Psoas muscle (tissue), 8 donors: Measurements from ENCODE around the gene ZFAND6. TPM values are rescaled to one million over a fixed set of nuclear protein-coding genes. Genes with fewer than 3 reads are reported as not detected.

Experiments
- ATAC-seq, 4 donors: fragments of 200-7000 bp; cut with Tn5 transposase; one replicate each; pipeline ENCODE4 v1.9.1; 2020; ENCODE audit warnings: moderate library complexity in 3 of 4, mild to moderate bottlenecking in 2 of 4
- DNase-seq, 2 donors: peaks; one replicate each; pipeline ENCODE4 v3.0.0-alpha.2; 2020
- H3K27ac ChIP-seq: fragments of 200-600 bp; one replicate; pipeline ENCODE4 v1.8.0; 2022
- H3K27me3 ChIP-seq, 3 donors: fragments of 200-600 bp in 1 of 3; one replicate each; pipeline versions ENCODE4 v1.6.1 to v1.8.0; 2013 to 2022; ENCODE audit warnings: low read length in 2 of 3, mild to moderate bottlenecking in 2 of 3, moderate library complexity in 1 of 3; ENCODE audit not compliant: insufficient read depth in 3 of 3
- H3K36me3 ChIP-seq, 2 donors: fragments of 200-600 bp in 1 of 2; one replicate each; pipeline versions ENCODE4 v1.6.1 to v1.8.0; 2013 to 2022; ENCODE audit warnings: low read depth in 1 of 2, mild to moderate bottlenecking in 1 of 2, moderate library complexity in 1 of 2; ENCODE audit not compliant: insufficient read depth in 1 of 2
- H3K4me1 ChIP-seq: fragments of 200-600 bp; one replicate; pipeline ENCODE4 v1.8.0; 2022
- H3K4me3 ChIP-seq: fragments of 200-600 bp; one replicate; pipeline ENCODE4 v1.8.0; 2022; ENCODE audit warnings: mild to moderate bottlenecking
- H3K9me3 ChIP-seq: fragments of 200-600 bp; one replicate; pipeline ENCODE4 v1.8.0; 2022
- CTCF ChIP-seq: fragments of 200-600 bp; IDR thresholded peaks from one replicate; pipeline ENCODE4 v1.8.0; 2022; ENCODE audit warnings: antibody characterized with exemption
- WGBS, 3 donors: extraction: QIAGEN DNeasy Blood & Tissue Kit; methylation state at CpG; one replicate each; pipeline versions ENCODE4 v1.1.6 to v1.1.7; 2013; 5-methylcytosine and 5-hydroxymethylcytosine counted together
- intact Hi-C, 2 donors: fragments of 100-400 bp; cut with DNase I; formaldehyde crosslinking; loops; one replicate each; pipeline versions ENCODE4 v1.11.0 to v1.14.2; 2022
- polyA plus RNA-seq, 3 donors: library from polyadenylated mRNA; stranded (reverse); fragments of 200-250 nt; gene quantifications; one replicate each; pipeline ENCODE4 v1.2.3, GENCODE V29; 2013
- total RNA-seq, 4 donors: library from RNA; stranded (reverse); fragmentation: NEBNext Ultra II Directional in 2 of 4; extraction: Animal tissue kit (Norgen Biotek cat#: 25700) in 2 of 4; gene quantifications; one replicate each; pipeline versions ENCODE4 v1.2.1 to v1.2.4, GENCODE V29; 2021 to 2023
- donor health status: healthy with polysubstance abuse.
- donor health status: DM: no; HTN: no; CAD: no; lungs with moderate emphysema.
- donor health status: Bipolar disorder and iron deficiency.
- donor health status: healthy.
- donor health status: DM: yes; HTN: yes; CAD: no.
- donor health status: DM: no; HTN: no; CAD: no.
- donor health status: DM: no; HTN: no; CAD: no.
- donor health status: DM: yes; HTN: yes; CAD: no.

Gene ZFAND6
- total and polyA plus RNA-seq, 7 donors, result 66.3 to 125 (median 78.8) TPM

GRCh38 chr15:80169768-80170357, 110.4 kb downstream of the ZFAND6 start:
- H3K4me3 ChIP-seq, result no peak overlapping the region
- DNase-seq (no peak), ATAC-seq (no peak)
- H3K27ac ChIP-seq, result no peak overlapping the region
- WGBS, 3 donors, result 94 to 97% (median 96%) methylated on average over 12 of the region's 12 CpGs
- TF ChIP-seq CTCF, result no peak
- intact Hi-C loops, result loop anchor here in 1 of 2 donors (10.0 kb wide), 2 partner anchors 275 to 785 kb away; partner anchors contain the start of gene MTHFS
- peaks cover 0 to 22% of the 10 kb centered on the region in 2 donors for H3K36me3 ChIP-seq
- peaks cover 11% of the 10 kb centered on the region for H3K4me1 ChIP-seq
- H3K9me3 ChIP-seq, result no peaks in the 10 kb centered on the region
- no peaks in the 10 kb centered on the region for H3K27me3 ChIP-seq

GRCh38 chr15:80170596-80170995, 111.1 kb downstream of the ZFAND6 start:
- Histone ChIP-seq H3K9me3 (no peaks in the 10 kb centered on the region), H3K36me3 (peaks cover 0 to 18% of the 10 kb centered on the region in 2 donors), H3K4me1 (peaks cover 15% of the 10 kb centered on the region), H3K27me3 (no peaks in the 10 kb centered on the region), H3K27ac (no peak overlapping the region), H3K4me3 (no peak overlapping the region)
- intact Hi-C loops, result loop anchor here in 1 of 2 donors (10.0 kb wide), 2 partner anchors 276 to 786 kb away; partner anchors contain the start of gene MTHFS
- ATAC-seq (no peak), DNase-seq (no peak)
- 87 to 98% (median 91%) methylated on average over 2 of the region's 2 CpGs for WGBS, 3 donors
- no peak for TF ChIP-seq CTCF

GRCh38 chr15:80171787-80172186, 112.3 kb downstream of the ZFAND6 start:
- H3K27ac ChIP-seq, result no peak overlapping the region
- TF ChIP-seq CTCF, result no peak
- H3K36me3 ChIP-seq, result peaks cover 0 to 18% of the 10 kb centered on the region in 2 donors
- intact Hi-C loops, result loop anchor here (2.0 to 10.0 kb wide), 3 partner anchors 275 to 787 kb away; partner anchors contain the start of gene MTHFS (in 2 of the 2)
- no peaks in the 10 kb centered on the region for H3K27me3 ChIP-seq
- H3K4me1 ChIP-seq, result peaks cover 21% of the 10 kb centered on the region
- H3K9me3 ChIP-seq, result no peaks in the 10 kb centered on the region
- H3K4me3 ChIP-seq, result no peak overlapping the region
- no peak for DNase-seq
- no peak for ATAC-seq
- 79 to 85% (median 81%) methylated on average over 4 of the region's 4 CpGs for WGBS, 3 donors

GRCh38 chr15:80172401-80172800, 112.9 kb downstream of the ZFAND6 start:
- Histone ChIP-seq H3K27ac (no peak overlapping the region), H3K4me3 (no peak overlapping the region), H3K9me3 (no peaks in the 10 kb centered on the region), H3K27me3 (no peaks in the 10 kb centered on the region), H3K36me3 (peaks cover 0 to 19% of the 10 kb centered on the region in 2 donors), H3K4me1 (peaks cover 23% of the 10 kb centered on the region)
- whole genome bisulfite sequencing, 3 donors, result 78 to 95% (median 88%) methylated on average over 8 of the region's 8 CpGs
- ATAC-seq (no peak), DNase-seq (no peak)
- intact Hi-C loops, result loop anchor here (2.0 to 10.0 kb wide), 3 partner anchors 276 to 788 kb away; partner anchors contain the start of gene MTHFS (in 2 of the 2)
- TF ChIP-seq CTCF, result no peak
